Thyroid gland (tissue), 4 donors: ENCODE results near the gene CCDC74A. TPM values are rescaled to one million over a fixed set of nuclear protein-coding genes. Genes with fewer than 3 reads are reported as not detected.

Source experiments
- microRNA-seq: library from miRNA; unstranded; fragments of <30 nt; microRNA quantifications from one replicate; pipeline ENCODE4, GENCODE V29; 2016
- total RNA-seq, 4 donors: library from RNA; depleted of rRNA; stranded (reverse); fragments of >200 nt; gene quantifications; one replicate each; pipeline ENCODE4 v1.2.3, GENCODE V29; 2016

CCDC74A gene
- total RNA-seq, 4 donors from 2014 or later = 3.3 to 21.6 (median 9.4) TPM

Small RNA genes lying within 50 kb of the gene (microRNA-seq; reads per million reads assigned to microRNA genes)
- not detected for gene MIR4784

Other genes with a start within 250 kb of the CCDC74A start
- gene RAB6D, start 163.7 kb upstream of the CCDC74A start, total RNA-seq = not detected
- 1 to 10 TPM in 1 of 4 donors, not detected in 3; 1.3 TPM for gene TUBA3D, start 51.8 kb upstream of the CCDC74A start, total RNA-seq
- gene MZT2A, start 35.5 kb upstream of the CCDC74A start, total RNA-seq = 100 to 1,000 TPM in 2 of 4 donors, 10 to 100 TPM in 2; 60.6 to 116 (median 91.8) TPM